Dedifferentiated amniotic fluid mesenchymal stem cell (primary cell): Measurements from ENCODE around the gene DRICH1.
"Not testable (repeated sequence)": the region's sequence is repeated elsewhere in the genome, so short reads cannot be mapped to it uniquely, and the experiment has no call there.

Experiments used
- DNase-seq: peaks from one replicate; pipeline ENCODE4 v3.0.0-alpha.2; 2016; ENCODE audit errors: extremely low spot score

The DRICH1 gene

DNA sequence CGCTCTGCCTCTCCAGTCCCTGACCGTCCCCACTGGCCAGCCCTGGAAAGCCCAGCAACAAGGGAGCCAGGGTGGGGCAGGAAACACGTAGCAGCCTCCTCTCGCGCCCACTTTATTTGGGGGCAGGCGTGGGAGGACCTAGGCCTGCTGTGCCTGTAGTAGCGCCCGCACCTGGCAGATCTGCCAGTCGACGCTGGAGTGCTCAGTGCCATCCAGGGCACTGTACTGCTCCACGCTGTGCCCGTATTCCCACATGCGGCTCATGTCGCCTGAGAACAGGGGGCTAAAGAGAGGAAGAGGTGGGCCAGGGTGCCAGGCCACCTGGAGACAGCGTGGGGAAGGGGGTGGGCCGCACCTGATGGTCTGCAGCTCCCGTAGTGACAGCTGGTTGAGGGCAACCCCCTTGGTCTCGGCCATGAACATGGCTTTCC is 17.0 kb upstream of the DRICH1 start:
- DNase-seq, result no peak

DNA sequence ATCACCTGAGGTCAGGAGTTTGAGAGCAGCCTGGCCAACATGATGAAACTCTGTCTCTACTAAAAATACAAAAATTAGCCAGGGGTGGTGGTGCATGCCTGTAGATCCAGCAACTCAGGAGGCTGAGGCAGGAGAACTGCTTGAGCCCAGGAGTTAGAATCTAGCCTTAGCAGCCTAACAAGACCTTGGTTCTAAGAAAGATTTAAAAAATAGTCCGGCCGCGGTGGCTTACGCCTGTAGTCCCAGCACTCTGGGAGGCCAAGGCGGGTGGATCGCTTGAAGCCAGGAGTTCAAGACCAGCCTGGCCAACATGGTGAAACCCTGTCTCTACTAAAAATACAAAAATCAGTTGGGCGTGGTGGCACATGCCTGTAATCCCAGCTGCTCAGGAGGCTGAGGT is 14.4 kb upstream of the DRICH1 start:
- DNase-seq, result not testable (repeated sequence)

DNA sequence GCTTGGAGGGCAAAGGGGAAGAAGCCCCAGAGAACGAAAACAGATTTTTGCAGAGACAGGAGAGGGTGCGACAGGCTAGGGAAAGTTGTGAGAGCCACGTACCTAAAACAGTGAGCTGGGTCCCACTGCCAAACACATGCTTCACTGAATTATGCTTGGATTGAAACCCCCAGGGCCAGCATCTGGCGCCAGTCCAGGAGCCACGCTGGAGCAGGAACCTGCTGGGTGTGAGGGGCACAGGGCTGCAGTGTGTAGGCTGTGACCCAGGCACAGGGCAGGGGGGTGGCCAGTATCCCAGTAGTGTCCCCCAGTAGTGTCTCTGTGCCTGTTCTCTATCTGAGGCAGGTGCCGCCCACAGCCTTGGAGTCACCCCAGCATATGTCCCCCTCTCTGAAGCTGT is 8.1 kb upstream of the DRICH1 start:
- not testable (repeated sequence) for DNase-seq

DNA sequence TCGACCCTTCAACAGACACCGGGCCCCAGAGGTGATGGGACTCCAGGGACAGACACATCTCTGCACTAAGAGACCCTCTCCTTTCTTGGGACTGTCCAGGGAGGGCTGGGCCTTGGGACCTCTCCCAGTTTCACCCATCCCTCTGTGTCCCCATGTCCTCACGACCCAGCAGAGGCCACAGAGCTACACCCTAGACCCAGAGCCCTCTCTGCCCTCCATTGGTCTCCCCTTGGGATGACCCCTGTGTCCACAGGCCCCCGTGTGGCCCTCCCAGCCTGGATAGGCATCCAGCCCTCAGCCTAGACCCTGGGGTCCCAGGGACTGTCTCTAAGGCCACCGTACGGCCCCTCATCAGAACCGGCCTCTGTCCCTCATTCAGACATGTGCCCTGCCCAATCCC is 7.5 kb upstream of the DRICH1 start:
- no peak for DNase-seq

DNA sequence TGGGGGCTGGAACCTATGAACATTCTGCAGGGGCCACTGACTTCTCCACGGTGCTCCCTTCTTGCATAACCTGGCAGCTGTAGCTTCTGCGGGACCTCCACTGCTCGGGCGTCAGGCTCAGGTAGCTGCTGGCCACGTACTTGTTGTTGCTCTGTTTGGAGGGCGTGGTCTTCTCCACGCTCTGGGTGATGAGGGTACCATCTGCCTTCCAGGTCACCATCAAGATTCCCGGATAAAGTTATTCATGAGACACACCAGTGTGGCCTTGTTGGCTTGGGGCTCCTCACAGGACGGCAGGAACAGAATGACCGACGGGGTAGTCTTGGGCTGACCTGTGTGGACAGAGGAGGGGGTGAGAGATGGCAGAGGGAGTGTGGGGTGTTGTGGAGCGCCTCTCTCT is 6.5 kb upstream of the DRICH1 start:
- DNase-seq, result no peak

DNA sequence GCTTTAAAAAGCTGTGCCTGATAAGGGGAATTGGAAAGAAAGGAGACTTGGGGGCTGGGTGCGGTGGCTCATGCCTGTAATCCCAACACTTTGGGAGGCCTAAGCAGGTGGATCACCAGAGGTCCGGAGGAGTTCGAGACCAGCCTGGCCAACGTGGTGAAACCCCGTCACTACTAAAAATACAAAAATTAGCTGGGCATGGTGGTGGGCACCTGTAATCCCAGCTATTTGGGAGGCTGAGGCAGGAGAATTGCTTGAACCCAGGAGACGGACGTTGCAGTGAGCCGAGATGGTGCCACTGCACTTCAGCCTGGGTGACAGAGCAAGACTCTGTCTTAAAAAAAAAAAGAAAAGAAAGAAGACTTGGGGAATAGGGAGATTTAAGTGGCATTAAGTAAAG is 3.2 kb upstream of the DRICH1 start:
- DNase-seq, result not testable (repeated sequence)

DNA sequence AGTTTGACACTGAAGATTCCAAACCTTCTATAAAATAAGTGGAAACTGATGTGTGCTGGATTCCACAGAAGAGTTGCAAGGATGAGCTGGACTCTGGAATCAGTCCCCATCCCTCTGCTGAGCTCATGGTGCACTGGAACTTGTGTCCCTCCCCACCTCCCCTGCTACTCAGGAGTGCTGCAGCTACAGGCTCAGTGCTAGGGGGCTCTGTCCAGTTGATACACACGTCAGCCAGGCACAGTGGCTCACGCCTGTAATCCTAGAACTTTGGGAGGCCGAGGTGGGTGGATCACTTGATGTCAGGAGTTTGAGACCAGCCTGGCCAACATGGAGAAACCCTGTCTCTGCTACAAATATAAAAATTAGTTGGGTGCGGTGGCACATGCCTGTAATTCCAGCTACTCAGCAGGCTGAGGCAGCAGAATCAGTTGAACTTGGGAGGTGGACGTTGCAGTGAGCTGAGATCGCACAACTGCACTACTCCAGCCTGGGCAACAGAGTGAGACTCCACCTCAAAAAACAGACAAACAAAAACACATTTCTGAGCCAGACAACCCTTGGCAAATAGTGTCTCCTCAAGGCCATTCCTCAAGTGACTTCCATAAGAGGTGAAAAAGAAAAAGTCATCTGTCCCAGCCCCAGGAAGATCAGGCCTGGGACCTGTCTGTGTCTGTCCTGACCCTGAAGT is 3.9 kb downstream of the DRICH1 start:
- DNase-seq, result not testable (repeated sequence)

DNA sequence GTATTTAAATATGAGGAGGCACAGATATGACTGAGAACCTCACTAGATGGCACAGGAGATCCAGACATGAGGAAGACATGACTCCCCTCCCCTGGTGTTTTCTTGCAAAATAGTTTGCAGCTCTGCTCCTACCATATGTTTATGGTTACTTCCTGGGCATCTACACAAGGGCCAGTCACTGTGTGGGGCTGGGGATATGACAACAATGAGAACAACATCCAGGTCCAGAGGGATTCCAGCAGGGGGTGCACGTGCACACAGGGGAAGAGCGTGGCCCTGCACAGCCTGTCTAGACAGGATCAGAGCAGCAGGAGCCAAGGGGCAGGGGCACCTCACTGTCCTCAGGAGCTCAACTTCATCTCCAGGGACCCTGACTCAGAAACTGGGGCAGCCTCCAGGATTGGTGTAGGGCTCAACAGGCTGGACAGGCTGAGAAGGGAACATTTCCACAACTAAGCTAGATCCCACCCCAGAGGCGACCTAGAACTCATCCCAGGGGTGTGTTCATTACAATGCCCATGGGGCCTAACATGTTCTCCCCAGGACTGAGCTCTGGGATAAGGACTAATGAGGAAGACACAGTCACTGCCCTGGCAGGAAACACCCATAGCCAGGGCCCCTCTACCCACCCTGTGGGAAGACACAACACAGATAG is 4.6 kb downstream of the DRICH1 start:
- not testable (repeated sequence) for DNase-seq

DNA sequence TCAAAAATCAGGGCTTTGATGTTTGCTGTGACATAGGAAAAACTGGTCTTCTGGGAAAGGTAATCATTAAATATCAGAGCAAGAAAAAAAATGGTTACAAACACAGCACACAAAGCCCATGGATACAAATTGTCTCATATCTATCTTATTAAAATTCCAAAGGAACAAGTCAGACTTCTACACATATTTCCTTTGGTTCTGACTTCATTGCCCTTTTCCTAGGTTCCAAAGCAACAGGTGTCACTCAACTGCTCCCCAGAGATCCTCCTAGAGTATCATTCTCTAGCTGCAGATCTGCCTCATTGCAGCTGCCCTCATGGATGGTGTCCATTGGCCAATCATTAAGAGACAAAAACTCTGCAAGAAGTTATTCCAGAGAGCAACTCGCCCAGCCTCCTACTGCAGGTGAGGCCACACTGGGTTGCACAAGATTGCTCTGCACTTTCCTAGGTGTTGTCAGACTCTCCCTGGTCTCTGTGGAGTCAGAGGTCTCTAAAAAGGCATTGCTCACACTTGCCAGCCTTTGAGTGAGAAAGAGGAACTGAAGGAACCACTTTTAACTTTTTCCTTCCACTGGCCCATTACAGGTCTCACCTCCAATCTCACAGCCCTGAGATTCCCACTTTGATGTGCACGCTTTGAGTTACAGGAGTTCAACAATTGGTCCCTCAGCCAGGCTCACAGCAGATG is 5.7 kb downstream of the DRICH1 start:
- DNase-seq, result no peak

DNA sequence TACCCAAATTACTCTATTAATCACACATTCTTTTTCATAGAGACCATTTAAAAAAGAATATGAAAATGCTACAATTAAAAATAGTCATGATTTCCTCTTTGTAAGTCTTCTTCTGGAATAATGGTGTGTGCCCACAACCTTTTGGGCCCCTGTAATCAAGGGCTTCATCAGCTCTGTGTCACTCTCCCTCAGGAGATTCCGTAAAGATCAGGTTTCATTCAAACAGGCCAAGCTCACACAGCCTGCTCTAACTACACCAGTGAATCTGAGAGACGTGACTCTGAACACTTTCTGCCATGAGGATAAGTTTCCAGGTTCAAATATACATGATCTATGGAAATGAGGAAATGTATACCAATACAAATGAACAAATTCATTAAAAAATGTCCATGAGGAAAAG is 9.5 kb downstream of the DRICH1 start:
- DNase-seq, result peak; percentile 22

DNA sequence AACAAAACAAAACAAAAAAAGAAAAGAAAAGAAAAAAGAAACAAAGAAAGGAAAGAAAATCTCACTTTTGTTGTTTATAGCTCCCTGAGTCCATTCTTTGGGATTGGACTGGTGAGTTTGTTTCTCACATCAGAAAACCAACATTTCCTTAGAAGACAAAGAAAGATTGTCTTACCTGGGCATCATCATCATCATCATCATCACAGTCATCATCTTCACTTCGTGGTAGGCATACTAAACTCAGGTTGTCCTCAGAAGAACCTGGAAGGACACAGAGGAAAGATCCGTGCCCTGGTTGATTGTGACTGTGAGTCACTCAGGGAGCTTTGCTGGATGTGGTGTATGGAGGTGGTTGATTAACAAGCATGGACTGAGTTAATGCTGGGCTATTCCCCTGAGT is 10.2 kb downstream of the DRICH1 start:
- not testable (repeated sequence) for DNase-seq

DNA sequence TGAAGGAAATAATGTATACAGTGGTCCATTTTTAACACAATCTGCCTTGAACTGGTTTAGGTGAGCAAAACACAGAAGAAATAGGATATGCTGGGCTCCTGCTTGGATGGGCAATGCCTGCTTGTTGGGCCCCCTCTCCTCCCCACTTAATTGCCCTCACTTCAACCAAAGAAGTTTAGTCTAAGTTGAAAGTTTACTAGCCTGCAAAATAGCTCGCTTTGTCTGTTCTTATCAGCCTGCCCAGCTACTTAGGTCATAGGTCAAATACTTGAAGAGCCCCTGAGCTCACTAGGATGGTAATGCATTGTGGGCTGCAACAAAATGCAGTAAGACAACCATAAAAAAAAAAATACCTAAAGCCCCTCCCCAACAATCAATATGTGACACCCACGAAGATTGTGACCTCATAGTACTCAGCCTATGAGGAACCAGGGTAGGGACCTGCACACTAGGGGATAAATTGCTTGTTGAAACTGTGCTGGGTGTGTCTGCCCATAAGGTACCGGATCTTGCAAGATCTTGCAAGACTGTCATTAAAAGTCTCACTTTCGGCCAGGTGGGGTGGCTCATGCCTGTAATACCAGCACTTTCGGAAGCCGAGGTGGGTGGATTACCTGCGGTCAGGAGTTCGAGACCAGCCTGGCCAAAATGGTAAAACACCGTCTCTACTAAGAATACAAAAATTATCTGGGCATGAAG is 10.9 kb downstream of the DRICH1 start:
- no peak for DNase-seq

DNA sequence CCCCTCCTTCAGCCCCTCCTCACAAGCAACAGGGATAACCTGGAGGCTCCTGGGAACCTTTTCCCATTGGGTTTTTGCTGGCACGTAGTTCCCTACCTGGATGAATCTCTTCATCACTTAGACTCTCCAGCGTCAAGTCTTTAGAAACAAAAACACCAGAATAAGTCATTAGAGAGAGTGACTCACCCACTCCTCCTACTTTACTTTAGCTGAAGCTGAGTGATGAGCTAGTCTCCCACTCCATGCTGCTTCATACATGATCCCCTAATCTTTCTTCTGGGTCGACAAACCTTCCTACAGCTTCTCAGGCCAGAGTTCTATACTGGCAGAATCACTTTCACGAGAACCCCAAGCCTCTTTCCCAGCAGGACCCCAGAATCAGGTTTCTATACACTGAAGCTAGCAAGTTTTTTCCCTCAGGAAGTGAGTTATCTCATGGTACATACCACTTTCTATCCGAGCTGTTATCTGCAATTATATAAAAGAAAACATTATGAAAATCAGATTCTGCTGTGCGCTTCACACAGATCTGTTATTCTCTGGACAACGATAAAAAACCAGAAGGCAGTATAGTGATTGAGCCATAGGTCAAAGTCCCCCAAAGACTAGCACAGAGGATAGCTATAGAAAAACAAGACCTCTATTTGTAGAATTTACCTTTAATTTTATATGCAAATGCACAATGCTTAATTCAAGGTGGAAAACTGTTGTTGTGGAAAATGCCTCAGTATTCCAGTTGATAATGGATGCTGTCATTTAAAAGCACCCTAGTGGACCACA is 18.7 kb downstream of the DRICH1 start:
- DNase-seq, result no peak

DNA sequence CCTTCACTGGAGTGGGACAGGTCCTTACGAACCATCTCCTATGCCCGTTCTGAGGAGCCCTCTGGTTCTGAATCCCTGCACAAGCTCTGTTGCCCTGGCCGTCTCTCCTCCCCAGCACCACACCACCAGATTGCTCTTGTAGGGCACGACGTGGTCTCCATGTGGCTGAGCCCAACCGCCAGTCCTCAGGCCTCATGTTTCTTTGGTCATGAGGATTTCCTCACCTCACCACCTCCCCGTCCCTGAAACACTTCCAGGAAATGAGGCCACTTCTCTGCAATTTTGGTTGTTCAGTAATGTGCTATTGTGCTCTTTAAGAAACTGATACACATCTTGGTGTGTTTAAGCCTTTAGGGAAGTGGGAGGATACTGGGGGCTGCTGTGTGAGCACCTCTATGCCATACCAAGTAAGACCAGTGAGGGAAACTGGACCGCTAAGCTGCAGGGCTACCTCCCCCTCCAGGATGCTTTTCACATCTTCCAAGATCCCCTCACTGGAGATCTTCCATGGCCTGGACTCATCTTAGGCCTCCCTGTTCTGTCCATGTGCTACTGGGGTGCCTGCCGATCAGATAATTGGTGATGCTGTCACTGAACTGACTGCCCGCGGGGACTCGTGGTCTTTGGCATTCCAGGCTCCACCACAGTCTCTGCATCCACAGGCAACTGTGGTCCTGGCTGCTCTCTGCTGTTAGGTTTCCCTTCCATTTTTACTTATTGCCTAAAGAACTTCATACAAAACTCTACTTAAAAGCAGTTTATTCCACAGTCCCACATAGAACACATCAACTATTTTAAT is 21.9 kb downstream of the DRICH1 start:
- DNase-seq, result no peak

DNA sequence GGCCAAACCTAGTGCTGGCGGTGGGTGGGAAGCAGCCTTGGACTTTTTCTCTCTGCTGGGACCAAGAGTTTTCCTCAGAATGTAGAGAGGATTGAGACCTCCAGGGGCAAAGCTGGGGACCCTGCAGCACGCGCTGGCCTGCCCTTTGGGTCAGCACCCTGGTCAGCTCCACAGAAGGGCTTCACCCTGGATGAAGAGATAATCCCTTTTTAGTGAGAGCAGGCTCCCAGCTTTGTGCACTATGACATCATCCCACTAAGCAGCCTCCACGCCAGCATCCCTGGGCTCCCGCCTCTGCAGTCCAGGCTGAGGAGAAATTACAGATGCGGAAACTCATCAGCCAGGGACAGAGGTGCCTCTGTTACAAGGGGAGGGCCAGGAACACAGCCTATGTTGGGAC is 23.5 kb downstream of the DRICH1 start:
- no peak for DNase-seq

DNA sequence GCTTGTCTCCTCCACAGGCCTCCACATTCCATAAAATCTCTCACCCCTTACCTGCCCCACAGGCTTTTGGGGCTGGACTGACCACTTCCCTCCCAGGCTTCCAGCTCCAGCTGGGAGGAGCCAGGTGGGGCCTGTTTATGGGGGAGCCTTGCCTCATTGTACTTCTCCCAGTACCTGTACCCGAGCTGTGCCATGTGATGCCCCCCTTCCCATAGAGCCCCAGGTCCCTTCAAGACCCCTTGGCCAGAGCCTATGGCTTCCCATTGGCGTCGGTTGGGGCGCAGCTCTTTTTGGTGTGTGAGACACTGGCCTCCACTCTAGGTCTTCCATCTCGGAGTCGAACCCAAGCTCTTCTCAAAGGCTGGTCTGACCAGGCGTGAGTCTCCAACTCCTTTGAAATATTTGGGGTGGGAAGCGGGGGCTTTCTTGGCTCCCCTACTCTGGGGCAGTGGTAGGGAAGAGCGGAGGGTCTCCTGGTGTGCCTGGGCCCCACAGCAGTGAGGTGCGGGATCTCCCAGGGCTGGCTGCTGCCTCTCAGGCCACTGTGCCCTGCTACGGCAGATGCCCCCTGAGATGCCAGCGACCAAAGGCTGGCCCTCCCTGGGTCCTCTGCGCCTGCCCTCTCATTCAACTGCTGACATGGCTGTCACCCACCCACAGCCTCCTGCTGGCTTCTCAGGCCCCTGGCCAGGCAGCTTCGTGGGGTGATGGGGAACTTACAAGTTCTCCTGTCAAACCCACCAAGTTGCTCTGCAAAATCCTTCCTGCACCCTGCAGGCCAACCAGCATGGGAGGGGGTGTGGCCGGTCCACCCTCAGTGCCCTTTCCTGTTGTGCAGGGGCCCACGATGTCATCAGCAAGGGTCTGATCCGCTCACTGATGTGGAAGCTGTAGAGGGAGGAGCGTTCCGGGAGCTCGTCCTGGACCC is 25.7 kb downstream of the DRICH1 start:
- DNase-seq, result no peak

DNA sequence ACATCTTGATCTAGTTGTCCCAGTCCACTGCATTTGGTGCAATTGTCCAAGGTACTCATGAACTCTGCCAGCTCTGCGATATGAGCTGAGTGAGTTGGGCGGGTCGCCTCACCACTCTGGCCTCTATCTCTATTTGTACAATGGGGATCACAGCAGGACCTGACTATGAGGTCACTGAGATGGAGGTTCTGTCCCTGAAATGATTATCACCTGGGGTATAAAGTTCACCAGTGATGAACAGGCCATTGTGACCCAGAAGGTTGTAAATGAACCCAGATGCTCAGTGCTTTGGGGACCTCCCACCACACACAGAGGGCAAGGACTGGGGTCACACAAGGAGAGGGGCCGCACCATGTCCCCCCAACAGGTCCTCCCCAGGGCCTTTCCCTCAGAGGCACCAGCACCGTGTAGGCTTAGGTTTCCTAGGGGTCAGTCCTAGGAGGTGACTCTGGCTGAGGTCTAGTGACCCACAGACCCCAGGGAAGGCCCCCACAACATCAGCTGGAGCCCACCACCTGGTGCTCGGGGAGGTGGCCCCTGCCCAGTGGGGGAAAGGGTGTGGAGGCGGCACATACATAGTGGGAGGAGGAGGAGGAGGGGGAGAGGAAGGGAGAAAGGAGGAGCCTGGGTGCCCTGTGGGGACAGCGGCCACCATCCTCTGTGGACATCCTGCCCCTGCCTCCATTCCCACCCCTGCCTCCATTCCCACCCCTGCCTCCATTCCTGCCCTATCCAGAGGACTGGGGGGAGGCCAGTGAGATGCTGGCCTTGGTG is 27.0 kb downstream of the DRICH1 start:
- no peak for DNase-seq

DNA sequence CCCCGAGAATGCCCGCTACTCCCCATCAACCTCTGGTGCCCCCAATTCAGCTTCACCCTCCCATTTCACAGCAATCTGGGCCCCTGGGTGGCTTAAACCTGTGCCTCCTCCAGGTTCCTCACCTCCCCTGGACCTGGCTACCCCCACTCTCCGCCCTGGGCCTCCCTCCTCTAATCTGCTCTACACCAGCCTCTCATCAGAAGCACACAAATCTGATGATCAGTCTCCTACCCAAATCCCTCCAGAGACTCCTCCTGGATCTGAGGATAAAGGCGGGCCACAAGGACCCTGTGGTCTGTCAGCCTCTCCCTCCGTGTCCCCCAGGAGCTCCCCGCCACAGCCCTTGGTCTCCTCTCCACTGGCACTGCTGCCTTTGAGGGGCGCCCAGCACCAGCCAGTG is 28.9 kb downstream of the DRICH1 start:
- no peak for DNase-seq
